ENCODE data around the gene CHD1. TPM values are rescaled to one million over a fixed set of nuclear protein-coding genes. Genes with fewer than 3 reads are reported as not detected.

The CHD1 gene
- total RNA-seq, 1 experiment from 2014 or later: 41.8 TPM

DNA sequence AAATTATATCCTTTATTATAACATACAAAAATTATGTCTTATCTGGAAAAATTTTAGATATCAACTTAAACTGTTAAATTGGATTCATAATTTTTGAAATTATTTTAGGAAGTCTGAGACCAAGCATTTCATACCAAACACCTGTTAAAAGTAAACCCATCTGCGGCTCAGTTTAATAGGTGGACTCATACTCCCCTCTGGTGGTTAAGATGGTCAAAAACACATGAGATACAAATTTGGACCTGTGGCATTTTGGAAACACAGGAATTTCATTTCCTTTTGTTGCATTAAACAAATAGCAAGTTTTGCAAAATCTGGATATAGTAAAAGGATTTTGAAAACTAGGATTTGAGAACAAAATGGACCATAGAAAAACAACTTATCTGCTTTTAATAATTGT is 101.6 kb downstream of the CHD1 start:
- H3K9me3 Mint-ChIP-seq: peaks cover 14% of the 10 kb centered on the region
- DNase-seq (ENCODE audit: low spot score) (no peak), ATAC-seq (peak; percentile 58)
- ChIA-PET CTCF (no interaction called here), POLR2A (no interaction called here)
- no peak overlapping the region for H3K4me3 Mint-ChIP-seq
- H3K4me1 Mint-ChIP-seq: peaks cover 10% of the 10 kb centered on the region; the same call in 1 of the 2 replicates
- H3K36me3 Mint-ChIP-seq: peaks cover 3% of the 10 kb centered on the region; the same call in 1 of the 2 replicates
- H3K27me3 Mint-ChIP-seq (ENCODE audit: low read depth): no peaks in the 10 kb centered on the region
- TF ChIP-seq TP53 (CRISPR knock-in tag; IDR thresholded peaks at IDR 0.05) (no peak), FOXK1 (CRISPR knock-in tag; IDR thresholded peaks at IDR 0.05) (no peak), JUN (CRISPR knock-in tag; IDR thresholded peaks at IDR 0.05) (no peak), MXD4 (CRISPR knock-in tag; IDR thresholded peaks at IDR 0.05; ENCODE audit: borderline replicate concordance) (no peak), SMAD3 (CRISPR knock-in tag; IDR thresholded peaks at IDR 0.05; ENCODE audit: borderline replicate concordance) (no peak)
- TF ChIP-seq, protein P1, sequence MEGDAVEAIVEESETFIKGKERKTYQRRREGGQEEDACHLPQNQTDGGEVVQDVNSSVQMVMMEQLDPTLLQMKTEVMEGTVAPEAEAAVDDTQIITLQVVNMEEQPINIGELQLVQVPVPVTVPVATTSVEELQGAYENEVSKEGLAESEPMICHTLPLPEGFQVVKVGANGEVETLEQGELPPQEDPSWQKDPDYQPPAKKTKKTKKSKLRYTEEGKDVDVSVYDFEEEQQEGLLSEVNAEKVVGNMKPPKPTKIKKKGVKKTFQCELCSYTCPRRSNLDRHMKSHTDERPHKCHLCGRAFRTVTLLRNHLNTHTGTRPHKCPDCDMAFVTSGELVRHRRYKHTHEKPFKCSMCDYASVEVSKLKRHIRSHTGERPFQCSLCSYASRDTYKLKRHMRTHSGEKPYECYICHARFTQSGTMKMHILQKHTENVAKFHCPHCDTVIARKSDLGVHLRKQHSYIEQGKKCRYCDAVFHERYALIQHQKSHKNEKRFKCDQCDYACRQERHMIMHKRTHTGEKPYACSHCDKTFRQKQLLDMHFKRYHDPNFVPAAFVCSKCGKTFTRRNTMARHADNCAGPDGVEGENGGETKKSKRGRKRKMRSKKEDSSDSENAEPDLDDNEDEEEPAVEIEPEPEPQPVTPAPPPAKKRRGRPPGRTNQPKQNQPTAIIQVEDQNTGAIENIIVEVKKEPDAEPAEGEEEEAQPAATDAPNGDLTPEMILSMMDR (IDR thresholded peaks at IDR 0.05): peak; percentile 50
- TF ChIP-seq, protein P2, sequence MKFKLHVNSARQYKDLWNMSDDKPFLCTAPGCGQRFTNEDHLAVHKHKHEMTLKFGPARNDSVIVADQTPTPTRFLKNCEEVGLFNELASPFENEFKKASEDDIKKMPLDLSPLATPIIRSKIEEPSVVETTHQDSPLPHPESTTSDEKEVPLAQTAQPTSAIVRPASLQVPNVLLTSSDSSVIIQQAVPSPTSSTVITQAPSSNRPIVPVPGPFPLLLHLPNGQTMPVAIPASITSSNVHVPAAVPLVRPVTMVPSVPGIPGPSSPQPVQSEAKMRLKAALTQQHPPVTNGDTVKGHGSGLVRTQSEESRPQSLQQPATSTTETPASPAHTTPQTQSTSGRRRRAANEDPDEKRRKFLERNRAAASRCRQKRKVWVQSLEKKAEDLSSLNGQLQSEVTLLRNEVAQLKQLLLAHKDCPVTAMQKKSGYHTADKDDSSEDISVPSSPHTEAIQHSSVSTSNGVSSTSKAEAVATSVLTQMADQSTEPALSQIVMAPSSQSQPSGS (CRISPR knock-in tag; IDR thresholded peaks at IDR 0.05; ENCODE audit: borderline replicate concordance, low read depth): no peak
- no peak overlapping the region for H3K27ac Mint-ChIP-seq

DNA sequence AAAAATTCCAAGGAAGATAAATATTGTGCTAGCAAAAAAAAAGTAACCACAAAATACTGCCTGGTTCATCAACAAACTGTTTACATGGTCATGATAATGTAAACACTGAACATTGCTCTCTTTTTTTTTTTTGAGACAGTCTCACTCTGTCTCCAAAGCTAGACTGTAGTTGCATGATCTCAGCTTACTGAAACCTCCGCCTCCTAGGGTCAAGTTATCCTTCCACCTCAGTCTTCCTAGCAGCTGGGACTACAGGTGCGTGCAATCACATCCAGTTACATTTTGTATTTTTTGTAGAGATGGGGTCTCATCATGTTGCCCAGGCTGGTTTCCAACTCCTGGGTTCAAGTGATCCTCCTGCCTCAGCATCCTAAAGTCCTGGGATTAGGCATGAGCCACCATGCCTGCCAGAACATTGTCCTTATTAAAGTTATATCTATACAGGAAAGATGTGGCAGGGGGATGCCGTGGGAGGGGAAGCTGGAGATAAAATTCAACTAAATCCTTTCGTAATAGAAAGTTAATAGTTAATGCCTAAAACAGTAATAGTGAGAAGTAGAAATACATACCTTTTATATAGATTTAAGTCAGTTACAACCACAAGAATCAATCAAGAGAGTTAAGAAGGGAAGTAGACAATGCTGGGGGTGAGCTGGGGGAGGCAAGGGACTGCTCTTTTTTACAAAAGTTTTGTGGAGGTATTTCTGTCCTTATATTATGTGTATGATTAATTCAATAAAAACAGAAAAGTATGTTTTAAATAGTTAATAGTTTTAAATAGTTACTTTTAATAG is 103.0 kb downstream of the CHD1 start:
- Mint-ChIP-seq H3K36me3 (peaks cover 13% of the 10 kb centered on the region), H3K9me3 (peaks cover 24% of the 10 kb centered on the region), H3K27me3 (ENCODE audit: low read depth) (no peaks in the 10 kb centered on the region), H3K4me3 (no peak overlapping the region), H3K4me1 (peaks cover 6% of the 10 kb centered on the region; the same call in 1 of the 2 replicates), H3K27ac (no peak overlapping the region)
- no peak for DNase-seq (ENCODE audit: low spot score)
- POLR2A ChIA-PET: no interaction called here
- CTCF ChIA-PET: no interaction called here
- no peak for ATAC-seq
- TF ChIP-seq ZNF232 (CRISPR knock-in tag; IDR thresholded peaks at IDR 0.05) (no peak), ELF4 (CRISPR knock-in tag; IDR thresholded peaks at IDR 0.05; ENCODE audit: low read depth) (no peak), TCF7 (CRISPR knock-in tag; IDR thresholded peaks at IDR 0.05; ENCODE audit: low read depth) (no peak), ATF1 (CRISPR knock-in tag; IDR thresholded peaks at IDR 0.05) (no peak), NR3C1 (CRISPR knock-in tag; conservative IDR thresholded peaks at IDR 0.05; ENCODE audit: low read depth) (no peak)
- TF ChIP-seq, protein P3, sequence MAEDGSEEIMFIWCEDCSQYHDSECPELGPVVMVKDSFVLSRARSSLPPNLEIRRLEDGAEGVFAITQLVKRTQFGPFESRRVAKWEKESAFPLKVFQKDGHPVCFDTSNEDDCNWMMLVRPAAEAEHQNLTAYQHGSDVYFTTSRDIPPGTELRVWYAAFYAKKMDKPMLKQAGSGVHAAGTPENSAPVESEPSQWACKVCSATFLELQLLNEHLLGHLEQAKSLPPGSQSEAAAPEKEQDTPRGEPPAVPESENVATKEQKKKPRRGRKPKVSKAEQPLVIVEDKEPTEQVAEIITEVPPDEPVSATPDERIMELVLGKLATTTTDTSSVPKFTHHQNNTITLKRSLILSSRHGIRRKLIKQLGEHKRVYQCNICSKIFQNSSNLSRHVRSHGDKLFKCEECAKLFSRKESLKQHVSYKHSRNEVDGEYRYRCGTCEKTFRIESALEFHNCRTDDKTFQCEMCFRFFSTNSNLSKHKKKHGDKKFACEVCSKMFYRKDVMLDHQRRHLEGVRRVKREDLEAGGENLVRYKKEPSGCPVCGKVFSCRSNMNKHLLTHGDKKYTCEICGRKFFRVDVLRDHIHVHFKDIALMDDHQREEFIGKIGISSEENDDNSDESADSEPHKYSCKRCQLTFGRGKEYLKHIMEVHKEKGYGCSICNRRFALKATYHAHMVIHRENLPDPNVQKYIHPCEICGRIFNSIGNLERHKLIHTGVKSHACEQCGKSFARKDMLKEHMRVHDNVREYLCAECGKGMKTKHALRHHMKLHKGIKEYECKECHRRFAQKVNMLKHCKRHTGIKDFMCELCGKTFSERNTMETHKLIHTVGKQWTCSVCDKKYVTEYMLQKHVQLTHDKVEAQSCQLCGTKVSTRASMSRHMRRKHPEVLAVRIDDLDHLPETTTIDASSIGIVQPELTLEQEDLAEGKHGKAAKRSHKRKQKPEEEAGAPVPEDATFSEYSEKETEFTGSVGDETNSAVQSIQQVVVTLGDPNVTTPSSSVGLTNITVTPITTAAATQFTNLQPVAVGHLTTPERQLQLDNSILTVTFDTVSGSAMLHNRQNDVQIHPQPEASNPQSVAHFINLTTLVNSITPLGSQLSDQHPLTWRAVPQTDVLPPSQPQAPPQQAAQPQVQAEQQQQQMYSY (CRISPR knock-in tag; IDR thresholded peaks at IDR 0.05): no peak
- TF ChIP-seq, protein P4, sequence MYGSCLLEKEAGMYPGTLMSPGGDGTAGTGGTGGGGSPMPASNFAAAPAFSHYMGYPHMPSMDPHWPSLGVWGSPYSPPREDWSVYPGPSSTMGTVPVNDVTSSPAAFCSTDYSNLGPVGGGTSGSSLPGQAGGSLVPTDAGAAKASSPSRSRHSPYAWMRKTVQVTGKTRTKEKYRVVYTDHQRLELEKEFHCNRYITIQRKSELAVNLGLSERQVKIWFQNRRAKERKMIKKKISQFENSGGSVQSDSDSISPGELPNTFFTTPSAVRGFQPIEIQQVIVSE (CRISPR knock-in tag; IDR thresholded peaks at IDR 0.05; ENCODE audit: borderline replicate concordance): no peak
- TF ChIP-seq, protein P5, sequence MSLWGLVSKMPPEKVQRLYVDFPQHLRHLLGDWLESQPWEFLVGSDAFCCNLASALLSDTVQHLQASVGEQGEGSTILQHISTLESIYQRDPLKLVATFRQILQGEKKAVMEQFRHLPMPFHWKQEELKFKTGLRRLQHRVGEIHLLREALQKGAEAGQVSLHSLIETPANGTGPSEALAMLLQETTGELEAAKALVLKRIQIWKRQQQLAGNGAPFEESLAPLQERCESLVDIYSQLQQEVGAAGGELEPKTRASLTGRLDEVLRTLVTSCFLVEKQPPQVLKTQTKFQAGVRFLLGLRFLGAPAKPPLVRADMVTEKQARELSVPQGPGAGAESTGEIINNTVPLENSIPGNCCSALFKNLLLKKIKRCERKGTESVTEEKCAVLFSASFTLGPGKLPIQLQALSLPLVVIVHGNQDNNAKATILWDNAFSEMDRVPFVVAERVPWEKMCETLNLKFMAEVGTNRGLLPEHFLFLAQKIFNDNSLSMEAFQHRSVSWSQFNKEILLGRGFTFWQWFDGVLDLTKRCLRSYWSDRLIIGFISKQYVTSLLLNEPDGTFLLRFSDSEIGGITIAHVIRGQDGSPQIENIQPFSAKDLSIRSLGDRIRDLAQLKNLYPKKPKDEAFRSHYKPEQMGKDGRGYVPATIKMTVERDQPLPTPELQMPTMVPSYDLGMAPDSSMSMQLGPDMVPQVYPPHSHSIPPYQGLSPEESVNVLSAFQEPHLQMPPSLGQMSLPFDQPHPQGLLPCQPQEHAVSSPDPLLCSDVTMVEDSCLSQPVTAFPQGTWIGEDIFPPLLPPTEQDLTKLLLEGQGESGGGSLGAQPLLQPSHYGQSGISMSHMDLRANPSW (CRISPR knock-in tag; conservative IDR thresholded peaks at IDR 0.05; ENCODE audit: low read depth): no peak
- TF ChIP-seq, protein P6, sequence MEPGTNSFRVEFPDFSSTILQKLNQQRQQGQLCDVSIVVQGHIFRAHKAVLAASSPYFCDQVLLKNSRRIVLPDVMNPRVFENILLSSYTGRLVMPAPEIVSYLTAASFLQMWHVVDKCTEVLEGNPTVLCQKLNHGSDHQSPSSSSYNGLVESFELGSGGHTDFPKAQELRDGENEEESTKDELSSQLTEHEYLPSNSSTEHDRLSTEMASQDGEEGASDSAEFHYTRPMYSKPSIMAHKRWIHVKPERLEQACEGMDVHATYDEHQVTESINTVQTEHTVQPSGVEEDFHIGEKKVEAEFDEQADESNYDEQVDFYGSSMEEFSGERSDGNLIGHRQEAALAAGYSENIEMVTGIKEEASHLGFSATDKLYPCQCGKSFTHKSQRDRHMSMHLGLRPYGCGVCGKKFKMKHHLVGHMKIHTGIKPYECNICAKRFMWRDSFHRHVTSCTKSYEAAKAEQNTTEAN (CRISPR knock-in tag; IDR thresholded peaks at IDR 0.05): no peak
- TF ChIP-seq, protein P7, sequence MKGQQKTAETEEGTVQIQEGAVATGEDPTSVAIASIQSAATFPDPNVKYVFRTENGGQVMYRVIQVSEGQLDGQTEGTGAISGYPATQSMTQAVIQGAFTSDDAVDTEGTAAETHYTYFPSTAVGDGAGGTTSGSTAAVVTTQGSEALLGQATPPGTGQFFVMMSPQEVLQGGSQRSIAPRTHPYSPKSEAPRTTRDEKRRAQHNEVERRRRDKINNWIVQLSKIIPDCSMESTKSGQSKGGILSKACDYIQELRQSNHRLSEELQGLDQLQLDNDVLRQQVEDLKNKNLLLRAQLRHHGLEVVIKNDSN (CRISPR knock-in tag; IDR thresholded peaks at IDR 0.05): no peak
- TF ChIP-seq, protein P8, sequence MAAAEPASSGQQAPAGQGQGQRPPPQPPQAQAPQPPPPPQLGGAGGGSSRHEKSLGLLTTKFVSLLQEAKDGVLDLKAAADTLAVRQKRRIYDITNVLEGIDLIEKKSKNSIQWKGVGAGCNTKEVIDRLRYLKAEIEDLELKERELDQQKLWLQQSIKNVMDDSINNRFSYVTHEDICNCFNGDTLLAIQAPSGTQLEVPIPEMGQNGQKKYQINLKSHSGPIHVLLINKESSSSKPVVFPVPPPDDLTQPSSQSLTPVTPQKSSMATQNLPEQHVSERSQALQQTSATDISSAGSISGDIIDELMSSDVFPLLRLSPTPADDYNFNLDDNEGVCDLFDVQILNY (CRISPR knock-in tag; IDR thresholded peaks at IDR 0.05): no peak

Measured in WTC11 (cell line).